Right cardiac atrium (tissue), 5 donors: ENCODE results near the gene SYT4. TPM values are rescaled to one million over a fixed set of nuclear protein-coding genes. Genes with fewer than 3 reads are reported as not detected.

Source experiments
- ATAC-seq, 2 donors: fragments of 200-7000 bp; cut with Tn5 transposase; one replicate each; pipeline versions ENCODE4 v1.8.0 to v1.9.1; 2020; ENCODE audit warnings: moderate library complexity in 2 of 2, mild to moderate bottlenecking in 1 of 2
- DNase-seq, 3 donors: peaks; one replicate each; pipeline ENCODE4 v3.0.0-alpha.2; 2020
- H3K27ac ChIP-seq: one replicate; pipeline ENCODE4 v1.5.1; 2013; ENCODE audit warnings: mild to moderate bottlenecking, low read length, control low read depth, moderate library complexity
- H3K27me3 ChIP-seq: one replicate; pipeline ENCODE4 v1.6.1; 2013; ENCODE audit not compliant: control insufficient read depth, insufficient read depth
- H3K4me1 ChIP-seq: one replicate; pipeline ENCODE4 v1.6.1; 2013; ENCODE audit warnings: low read length; ENCODE audit not compliant: control insufficient read depth, insufficient read depth
- H3K4me3 ChIP-seq: one replicate; pipeline ENCODE4 v1.5.1; 2013; ENCODE audit warnings: low read length, control low read depth
- H3K9me3 ChIP-seq: one replicate; pipeline ENCODE4 v1.6.1; 2013; ENCODE audit warnings: low read length; ENCODE audit not compliant: control insufficient read depth
- intact Hi-C, 4 donors: fragments of 100-400 bp; cut with DNase I; formaldehyde crosslinking; loops; one replicate each; pipeline versions ENCODE4 v1.11.0 to v1.14.0; 2022 to 2023
- polyA plus RNA-seq: library from polyadenylated mRNA; stranded (reverse); fragments of 200-250 nt; gene quantifications from one replicate; pipeline ENCODE4 v1.2.3, GENCODE V29; 2013
- total RNA-seq, 4 donors: library from RNA; stranded (reverse); fragmentation: NEBNext Ultra II Directional; extraction: Animal tissue kit (Norgen Biotek cat#: 25700); gene quantifications; one replicate each; pipeline ENCODE4 v1.2.1, GENCODE V29; 2021
- donor health status: healthy with polysubstance abuse.
- donor health status: DM: no; HTN: yes; CAD: no.
- donor health status: DM: no; HTN: no; CAD: no.
- donor health status: DM: no; HTN: yes; CAD: no; lungs with severe emphysema.
- donor health status: DM: yes; HTN: yes; CAD: no.

SYT4 gene
- total and polyA plus RNA-seq, 5 donors = 0.09 to 1.6 (median 0.74) TPM; not detected in 1

- no peaks in the 10 kb centered on the region for H3K4me1 ChIP-seq
- ATAC-seq = no peak
- H3K27me3 ChIP-seq = no peaks in the 10 kb centered on the region
- H3K4me3 ChIP-seq = no peak overlapping the region
- H3K27ac ChIP-seq = no peak overlapping the region
- no peaks in the 10 kb centered on the region for H3K9me3 ChIP-seq
- DNase-seq = no peak
- intact Hi-C loops = no loop called here
These were observed 56.6 kb downstream of the SYT4 start for GRCh38 chr18:43220691-43221090.

Other genes with a start within 250 kb of the SYT4 start
- gene RIT2, start 161.8 kb downstream of the SYT4 start, total RNA-seq = not detected
- not detected for gene RIT2, start 161.8 kb downstream of the SYT4 start, polyA plus RNA-seq